IMR-90 (cell line): ENCODE results near the gene ARSB. TPM values are rescaled to one million over a fixed set of nuclear protein-coding genes. Genes with fewer than 3 reads are reported as not detected.

Source experiments
- ATAC-seq: fragments of 200-7000 bp; cut with Tn5 transposase; 2 replicates; pipeline ENCODE4 v1.9.1; 2020; ENCODE audit warnings: low read depth, mild to moderate bottlenecking, moderate library complexity
- BruUV-seq: library from RNA; stranded (reverse); fragments of 400-500 nt; replicated peaks from 2 replicates; lab custom pipeline; 2021; lab: Mats Ljungman, UMichigan
- CTCF ChIA-PET: fragments of 300-600 bp; formaldehyde crosslinking; extraction: SDS; loops from one replicate; lab custom pipeline; 2021; ENCODE audit warnings: antibody characterized with exemption; lab: Yijun Ruan, JAX
- POLR2A ChIA-PET: fragments of 300-600 bp; sonication (Branson Sonifier 250); formaldehyde crosslinking; loops from one replicate; lab custom pipeline; 2022; ENCODE audit warnings: antibody characterized with exemption; ENCODE audit not compliant: unreplicated experiment; lab: Charles Lee
- DNase-seq: peaks from one replicate; pipeline ENCODE4 v3.0.0; 2013
- H2AFZ ChIP-seq: replicated peaks from 2 replicates; pipeline ENCODE3; 2013; ENCODE audit warnings: low read length, mild to moderate bottlenecking; ENCODE audit not compliant: poor library complexity
- H2AK5ac ChIP-seq: 2 replicates; pipeline ENCODE4 v1.6.1; 2013; ENCODE audit warnings: low read depth, low read length, inconsistent platforms
- H2AK9ac ChIP-seq: replicated peaks from 2 replicates; pipeline ENCODE3; 2013; ENCODE audit warnings: mild to moderate bottlenecking, low read depth, low read length, moderate library complexity; ENCODE audit not compliant: poor library complexity
- H2BK120ac ChIP-seq: 2 replicates; pipeline ENCODE4 v1.6.1; 2013; ENCODE audit warnings: low read depth, low read length, inconsistent platforms
- H2BK15ac ChIP-seq: 3 replicates; pipeline ENCODE4 v1.6.1; 2013; ENCODE audit warnings: low read depth, low read length, inconsistent platforms
- H2BK20ac ChIP-seq: 2 replicates; pipeline ENCODE4 v1.6.1; 2013; ENCODE audit warnings: low read depth, mild to moderate bottlenecking, inconsistent platforms, low read length, moderate library complexity
- H2BK5ac ChIP-seq: 2 replicates; pipeline ENCODE4 v1.6.1; 2013; ENCODE audit warnings: mild to moderate bottlenecking, low read depth, low read length, inconsistent platforms; ENCODE audit not compliant: poor library complexity, severe bottlenecking
- H3K14ac ChIP-seq: replicated peaks from 2 replicates; pipeline ENCODE4 v1.6.1; 2013; ENCODE audit warnings: low read depth, low read length, inconsistent platforms
- H3K18ac ChIP-seq: 2 replicates; pipeline ENCODE4 v1.6.1; 2013; ENCODE audit warnings: low read depth, low read length, control low read depth
- H3K23ac ChIP-seq: 2 replicates; pipeline ENCODE4 v1.6.1; 2013; ENCODE audit warnings: low read depth, low read length, inconsistent platforms
- H3K27ac ChIP-seq: 2 replicates; pipeline ENCODE4 v1.5.1; 2013; ENCODE audit warnings: mild to moderate bottlenecking, control low read depth, low read length; ENCODE audit not compliant: insufficient read depth
- H3K27me3 ChIP-seq: 2 replicates; pipeline ENCODE4 v1.6.1; 2013; ENCODE audit warnings: low read length; ENCODE audit not compliant: control insufficient read depth, insufficient read depth
- H3K36me3 ChIP-seq: 2 replicates; pipeline ENCODE4 v1.6.1; 2013; ENCODE audit warnings: low read length, mixed read lengths; ENCODE audit not compliant: control insufficient read depth, insufficient read depth
- H3K4ac ChIP-seq: 2 replicates; pipeline ENCODE4 v1.6.1; 2013; ENCODE audit warnings: low read depth, low read length, inconsistent platforms
- H3K4me1 ChIP-seq: 2 replicates; pipeline ENCODE4 v1.6.1; 2013; ENCODE audit warnings: low read length, mixed read lengths; ENCODE audit not compliant: control insufficient read depth, insufficient read depth
- H3K4me2 ChIP-seq: 2 replicates; pipeline ENCODE4 v1.6.1; 2013; ENCODE audit warnings: low read depth, mild to moderate bottlenecking, control low read depth, low read length, moderate library complexity
- H3K4me3 ChIP-seq: 2 replicates; pipeline ENCODE4 v1.5.1; 2013; ENCODE audit warnings: low read depth, mild to moderate bottlenecking, control low read depth, low read length, moderate library complexity; ENCODE audit not compliant: insufficient read depth
- H3K56ac ChIP-seq: 2 replicates; pipeline ENCODE4 v1.6.1; 2013; ENCODE audit warnings: low read length, inconsistent platforms; ENCODE audit not compliant: insufficient read depth; ENCODE audit errors: extremely low read depth
- H3K79me1 ChIP-seq, 2 experiments: 2 replicates each; pipeline ENCODE4 v1.6.1; 2013; ENCODE audit warnings: low read length in 2 of 2, inconsistent platforms in 1 of 2, low read depth in 1 of 2
- H3K9ac ChIP-seq: 2 replicates; pipeline ENCODE4 v1.6.1; 2013; ENCODE audit warnings: low read depth, low read length, control low read depth
- H3K9me1 ChIP-seq: 2 replicates; pipeline ENCODE4 v1.6.1; 2013; ENCODE audit warnings: low read length, inconsistent platforms; ENCODE audit not compliant: insufficient read depth
- H3K9me3 ChIP-seq: 2 replicates; pipeline ENCODE4 v1.6.1; 2013; ENCODE audit warnings: low read length; ENCODE audit not compliant: control insufficient read depth, insufficient read depth
- H4K20me1 ChIP-seq: 2 replicates; pipeline ENCODE4 v1.6.1; 2013; ENCODE audit warnings: low read length, inconsistent platforms; ENCODE audit not compliant: insufficient read depth
- H4K5ac ChIP-seq: 2 replicates; pipeline ENCODE4 v1.6.1; 2013; ENCODE audit warnings: mild to moderate bottlenecking, low read depth, low read length, control low read depth
- H4K8ac ChIP-seq, 2 experiments: 2 replicates each; pipeline ENCODE4 v1.6.1; 2013; ENCODE audit warnings: low read depth in 2 of 2, low read length in 2 of 2, control low read depth in 1 of 2, inconsistent platforms in 1 of 2
- H4K91ac ChIP-seq: 2 replicates; pipeline ENCODE4 v1.6.1; 2013; ENCODE audit warnings: low read depth, low read length, inconsistent platforms; ENCODE audit not compliant: insufficient read depth
- BHLHE40 ChIP-seq: fragments of 150-350 bp; IDR thresholded peaks from 2 replicates; pipeline ENCODE4 v1.6.1; 2016; ENCODE audit warnings: mild to moderate bottlenecking, low read depth, low read length
- FOS ChIP-seq: fragments of 150-350 bp; IDR thresholded peaks from 2 replicates; pipeline ENCODE4 v1.6.1; 2016; ENCODE audit warnings: low read depth, low read length
- MAFK ChIP-seq: IDR thresholded peaks from 2 replicates; pipeline ENCODE4 v1.6.1; 2012; ENCODE audit warnings: low read depth, low read length, improper control_type of control experiment
- MXI1 ChIP-seq: IDR thresholded peaks from 2 replicates; pipeline ENCODE4 v1.6.1; 2012; ENCODE audit warnings: low read depth, mild to moderate bottlenecking, low read length, moderate library complexity, borderline replicate concordance
- POLR2A ChIP-seq: IDR thresholded peaks from 2 replicates; pipeline ENCODE4 v1.6.1; 2012; ENCODE audit warnings: mild to moderate bottlenecking, low read depth, low read length
- RAD21 ChIP-seq: IDR thresholded peaks from 2 replicates; pipeline ENCODE4 v1.6.1; 2012; ENCODE audit warnings: low read length, improper control_type of control experiment
- RFX5 ChIP-seq: IDR thresholded peaks from 2 replicates; pipeline ENCODE4 v1.8.0; 2012; ENCODE audit warnings: low read depth, mild to moderate bottlenecking, low read length, moderate library complexity
- WGBS, 2 experiments: methylation state at CpG; one replicate each; pipeline versions ENCODE4 v1.1.5 to v1.1.7; 2013; ENCODE audit warnings: missing lambda C conversion rate in 2 of 2; ENCODE audit not compliant: insufficient read length in 1 of 2; ENCODE audit errors: extremely low coverage in 2 of 2; 5-methylcytosine and 5-hydroxymethylcytosine counted together
- dilution Hi-C: fragments of 300-500 bp; cut with HindIII; formaldehyde crosslinking; loops from one replicate; pipeline ENCODE4 v1.14.3; 2018; ENCODE audit warnings: low sequenced_read_pairs; ENCODE audit not compliant: unreplicated experiment
- in situ Hi-C: fragments of 300-500 bp; cut with MboI; formaldehyde crosslinking; loops from 3 replicates; pipeline ENCODE4 v1.14.3; 2019; ENCODE audit warnings: low sequenced_read_pairs, inconsistent platforms, mixed read lengths
- intact Hi-C: fragments of 100-400 bp; cut with micrococcal nuclease; formaldehyde crosslinking; loops from 2 replicates; pipeline ENCODE4 v1.10.0; 2022
- polyA plus RNA-seq, 3 experiments: library from polyadenylated mRNA; depleted of rRNA; stranded (reverse); fragments of >200 nt; gene quantifications; 2 replicates each; pipeline ENCODE4 v1.2.3, GENCODE V29; 2012; ENCODE audit warnings: low replicate concordance in 1 of 3
- total RNA-seq: library from RNA; depleted of rRNA; stranded (reverse); fragments of >200 nt; gene quantifications from 2 replicates; pipeline ENCODE4 v1.2.3, GENCODE V29; 2012
- TF ChIP-seq, protein P1 (sequence below): fragments of 150-350 bp; IDR thresholded peaks from 2 replicates; pipeline ENCODE4 v1.6.1; 2017; ENCODE audit warnings: mild to moderate bottlenecking, antibody characterized with exemption, low read length, low read depth

ARSB gene
- total and polyA plus RNA-seq, 2 of the 4 experiments (the other 2 are of a cell fraction), result 16.0 to 16.3 TPM

DNA sequence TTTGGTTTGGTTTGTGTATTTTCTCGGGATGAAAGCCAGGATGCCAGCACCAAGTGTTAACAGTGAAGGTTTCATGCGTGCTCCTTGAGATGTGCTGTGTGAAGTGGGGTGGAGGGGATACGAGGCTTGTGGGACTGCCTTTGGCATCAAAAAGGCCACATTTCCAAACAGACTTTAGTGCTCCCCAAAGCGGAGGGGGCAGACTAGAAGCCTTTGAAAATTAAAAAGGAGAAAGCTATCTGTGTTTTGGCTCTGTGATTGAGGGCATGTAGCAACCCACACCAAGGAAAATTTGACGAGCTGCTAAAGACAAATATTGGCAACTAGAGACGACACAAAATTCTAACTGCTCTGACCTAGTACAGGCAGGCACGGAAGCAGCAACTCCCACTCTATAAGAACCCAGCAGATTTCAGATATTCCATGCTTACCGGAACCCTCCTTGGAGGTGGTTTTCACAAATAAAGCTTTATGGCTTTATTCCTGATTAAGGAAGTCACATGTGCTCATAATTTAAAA, 154.5 kb downstream of the ARSB start (continued):
- no peak for TF ChIP-seq MXI1

DNA sequence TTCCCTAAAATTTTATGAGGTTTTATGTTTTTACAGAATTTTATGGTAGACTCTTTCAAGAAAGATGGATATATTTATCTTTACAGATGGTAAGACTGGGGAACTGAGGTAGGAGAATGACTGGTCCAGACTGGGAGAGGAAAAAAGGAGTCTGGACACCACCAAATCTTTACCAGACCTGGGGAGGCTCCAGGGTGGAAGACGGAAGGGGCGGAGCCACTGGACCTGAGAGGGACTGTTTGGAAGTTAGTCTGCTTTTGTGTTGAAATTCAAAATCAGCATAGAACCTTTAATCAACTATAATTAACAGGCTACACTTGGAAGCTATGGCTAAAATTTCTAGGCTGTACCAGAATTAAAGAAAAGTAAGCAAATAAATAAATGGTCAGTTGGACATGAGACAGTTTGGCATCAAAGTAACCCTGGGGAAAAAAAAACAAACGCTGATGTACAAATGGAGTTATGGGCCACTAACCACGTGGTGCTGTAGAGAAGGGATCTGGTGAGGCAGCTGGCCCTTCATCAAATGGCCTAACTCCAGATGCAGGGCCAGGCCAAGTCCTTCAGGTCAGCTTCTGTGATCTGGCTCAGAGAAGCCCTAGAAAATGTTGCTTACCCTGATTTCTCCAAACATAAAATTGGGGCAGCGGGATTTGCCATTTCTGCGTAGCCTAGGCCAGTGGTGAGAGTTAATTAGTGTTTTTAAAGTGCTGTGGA, 155.1 kb downstream of the ARSB start:
- ATAC-seq, result peak; percentile 54

More for the DNA sequence above, 155.1 kb downstream of the ARSB start:
- H2BK120ac ChIP-seq, result peak overlapping the region; percentile 21; the same call in 1 of the 2 replicates
- no peak overlapping the region for H4K91ac ChIP-seq
- H2AK9ac ChIP-seq, result no peak overlapping the region
- H4K8ac ChIP-seq, result peak overlapping the region in 1 of 2 experiments; percentile 34; a peak in 1 of 4 replicates
- H3K4me1 ChIP-seq, result peaks cover 11% of the 10 kb centered on the region
- in situ Hi-C loops (no loop called here), intact Hi-C loops (loop anchor here (10.0 kb wide), 1 partner anchor 55 kb away; no protein-coding TSS in a partner anchor), dilution Hi-C loops (no loop called here)
- no peak overlapping the region for H3K23ac ChIP-seq
- H3K9ac ChIP-seq, result no peak overlapping the region
- no peaks in the 10 kb centered on the region for H3K27me3 ChIP-seq
- no peak overlapping the region for H2BK15ac ChIP-seq
- no peaks in the 10 kb centered on the region; a peak in 1 of 4 replicates for H3K79me1 ChIP-seq
- H3K4me2 ChIP-seq, result no peak overlapping the region
- WGBS, 2 experiments, result 0% methylated on average over 2 of the region's 6 CpGs; no CpG with 5 or more reads in 1 of the 2 experiments
- CTCF ChIA-PET, result interaction anchor here (1.5 kb wide), 1 partner anchor 54 kb away, joined by 4 read pairs; no protein-coding TSS in a partner anchor
- no peak overlapping the region for H2AK5ac ChIP-seq
- peak overlapping the region; percentile 34; the same call in 1 of the 2 replicates for H3K4ac ChIP-seq
- no TSS peak for BruUV-seq
- H3K9me3 ChIP-seq, result no peaks in the 10 kb centered on the region
- H3K56ac ChIP-seq, result no peak overlapping the region
- peak overlapping the region; percentile 9; the same call in 1 of the 2 replicates for H3K27ac ChIP-seq
- no peaks in the 10 kb centered on the region for H3K36me3 ChIP-seq
- no peak overlapping the region for H3K18ac ChIP-seq
- H2BK5ac ChIP-seq, result no peak overlapping the region
- no peak overlapping the region for H3K4me3 ChIP-seq
- H3K9me1 ChIP-seq, result peaks cover 6% of the 10 kb centered on the region
- peak; percentile 25 for DNase-seq
- POLR2A ChIA-PET, result no interaction called here
- H4K5ac ChIP-seq, result no peak overlapping the region
- H3K14ac ChIP-seq, result no peak overlapping the region
- 0 out of 2 replicates have a peak overlapping the region, but pooled peaks have one; percentile 16 for H2BK20ac ChIP-seq
- no peaks in the 10 kb centered on the region for H4K20me1 ChIP-seq
- TF ChIP-seq BHLHE40 (no peak), MAFK (no peak), RAD21 (no peak), POLR2A (no peak), FOS (no peak), RFX5 (no peak)
- TF ChIP-seq, protein P1, sequence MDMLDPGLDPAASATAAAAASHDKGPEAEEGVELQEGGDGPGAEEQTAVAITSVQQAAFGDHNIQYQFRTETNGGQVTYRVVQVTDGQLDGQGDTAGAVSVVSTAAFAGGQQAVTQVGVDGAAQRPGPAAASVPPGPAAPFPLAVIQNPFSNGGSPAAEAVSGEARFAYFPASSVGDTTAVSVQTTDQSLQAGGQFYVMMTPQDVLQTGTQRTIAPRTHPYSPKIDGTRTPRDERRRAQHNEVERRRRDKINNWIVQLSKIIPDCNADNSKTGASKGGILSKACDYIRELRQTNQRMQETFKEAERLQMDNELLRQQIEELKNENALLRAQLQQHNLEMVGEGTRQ, result peak; percentile 24; the same call in 1 of the 2 replicates
- H2AFZ ChIP-seq, result peak overlapping the region; percentile 52
